ENCODE measurements around the gene C1orf167. TPM values are rescaled to one million over a fixed set of nuclear protein-coding genes. Genes with fewer than 3 reads are reported as not detected.

C1orf167 gene
- total and polyA plus RNA-seq, 2 donors (not counting 1 experiment from before 2014, with no cell fraction given), result not detected

DNA sequence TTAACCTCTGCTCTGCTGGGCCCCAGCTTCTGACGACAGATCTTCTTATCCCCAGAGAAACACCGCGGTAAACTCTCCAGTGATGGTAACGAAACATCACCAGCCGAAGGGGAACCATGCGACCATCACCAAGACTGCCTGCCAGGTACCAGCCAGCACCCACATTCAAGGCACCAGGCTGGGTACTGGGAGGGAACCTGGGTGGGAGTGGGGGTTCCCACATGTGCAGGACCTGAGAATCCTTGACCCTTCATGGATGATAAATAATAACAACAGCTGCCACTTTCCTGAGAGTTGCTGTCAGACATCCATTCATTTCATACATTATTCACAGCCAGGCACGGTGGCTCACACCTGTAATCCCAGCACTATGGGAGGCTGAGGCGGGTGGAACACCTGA is 49.7 kb upstream of the C1orf167 start:
- no peaks in the 10 kb centered on the region for H4K20me1 ChIP-seq (ENCODE audit: control insufficient read depth, insufficient read depth, low read length, poor library complexity, severe bottlenecking)
- H3K27me3 ChIP-seq (replicated peaks in 1 of 4; ENCODE audit: control extremely low read depth in 1 of 4, control insufficient read depth in 3 of 4, insufficient read depth in 4 of 4, low read length in 3 of 4), result peaks cover 0 to 3% (median 0%) of the 10 kb centered on the region in 4 experiments
- Mint-ChIP-seq H3K4me3 (no peak overlapping the region), H3K27ac (no peak overlapping the region), H3K4me1 (no peaks in the 10 kb centered on the region), H3K27me3 (peaks cover 6% of the 10 kb centered on the region), H3K9me3 (ENCODE audit: insufficient read depth) (no peaks in the 10 kb centered on the region)
- ChIA-PET POLR2A (no interaction called here), CTCF (interaction anchor here (0.6 to 1.3 kb wide), 4 partner anchors 11 to 674 kb away, joined by 3 to 5 read pairs (median 4); partner anchors contain the start of gene FBXO6)
- no peak overlapping the region for H3K9ac ChIP-seq (ENCODE audit: low read length)
- H3K4me1 ChIP-seq (ENCODE audit: control insufficient read depth in 2 of 2, insufficient read depth in 2 of 2, low read length in 2 of 2), result no peaks in the 10 kb centered on the region
- H3K9me3 ChIP-seq (ENCODE audit: control extremely low read depth in 1 of 3, control insufficient read depth in 2 of 3, insufficient read depth in 1 of 3, low read length in 2 of 3), result no peaks in the 10 kb centered on the region
- WGBS (ENCODE audit: insufficient coverage), result 93% methylated on average over 4 of the region's 8 CpGs
- TF ChIP-seq, protein P1, sequence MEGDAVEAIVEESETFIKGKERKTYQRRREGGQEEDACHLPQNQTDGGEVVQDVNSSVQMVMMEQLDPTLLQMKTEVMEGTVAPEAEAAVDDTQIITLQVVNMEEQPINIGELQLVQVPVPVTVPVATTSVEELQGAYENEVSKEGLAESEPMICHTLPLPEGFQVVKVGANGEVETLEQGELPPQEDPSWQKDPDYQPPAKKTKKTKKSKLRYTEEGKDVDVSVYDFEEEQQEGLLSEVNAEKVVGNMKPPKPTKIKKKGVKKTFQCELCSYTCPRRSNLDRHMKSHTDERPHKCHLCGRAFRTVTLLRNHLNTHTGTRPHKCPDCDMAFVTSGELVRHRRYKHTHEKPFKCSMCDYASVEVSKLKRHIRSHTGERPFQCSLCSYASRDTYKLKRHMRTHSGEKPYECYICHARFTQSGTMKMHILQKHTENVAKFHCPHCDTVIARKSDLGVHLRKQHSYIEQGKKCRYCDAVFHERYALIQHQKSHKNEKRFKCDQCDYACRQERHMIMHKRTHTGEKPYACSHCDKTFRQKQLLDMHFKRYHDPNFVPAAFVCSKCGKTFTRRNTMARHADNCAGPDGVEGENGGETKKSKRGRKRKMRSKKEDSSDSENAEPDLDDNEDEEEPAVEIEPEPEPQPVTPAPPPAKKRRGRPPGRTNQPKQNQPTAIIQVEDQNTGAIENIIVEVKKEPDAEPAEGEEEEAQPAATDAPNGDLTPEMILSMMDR (IDR thresholded peaks at IDR 0.05), result no peak
- TF ChIP-seq EZH2 (IDR thresholded peaks at IDR 0.05; ENCODE audit: borderline replicate concordance, insufficient read depth, low read depth, low read length, poor library complexity, severe bottlenecking), result no peak
- H3K4me2 ChIP-seq (replicated peaks; ENCODE audit: low read depth, low read length, poor library complexity, severe bottlenecking), result no peak overlapping the region
- DNase-seq, result no peak
- no peak overlapping the region for H3K4me3 ChIP-seq (ENCODE audit: control extremely low read depth in 1 of 5, extremely low read depth in 1 of 5, insufficient read depth in 1 of 5, low read depth in 2 of 5, low read length in 4 of 5)
- no peaks in the 10 kb centered on the region for H3K79me2 ChIP-seq (ENCODE audit: control insufficient read depth, insufficient read depth, low read length)
- ATAC-seq (ENCODE audit: low read depth), result no peak
- H3K36me3 ChIP-seq (replicated peaks in 1 of 2; ENCODE audit: control extremely low read depth in 1 of 2, control insufficient read depth in 1 of 2, extremely low read depth in 1 of 2, insufficient read depth in 2 of 2, low read length in 1 of 2), result no peaks in the 10 kb centered on the region
- intact Hi-C loops (cut with micrococcal nuclease), result no loop called here
- no peak overlapping the region for H2AFZ ChIP-seq (ENCODE audit: insufficient read depth, low read depth, low read length, poor library complexity, severe bottlenecking)
- no peak overlapping the region for H3K27ac ChIP-seq (ENCODE audit: low read length in 2 of 2)

DNA sequence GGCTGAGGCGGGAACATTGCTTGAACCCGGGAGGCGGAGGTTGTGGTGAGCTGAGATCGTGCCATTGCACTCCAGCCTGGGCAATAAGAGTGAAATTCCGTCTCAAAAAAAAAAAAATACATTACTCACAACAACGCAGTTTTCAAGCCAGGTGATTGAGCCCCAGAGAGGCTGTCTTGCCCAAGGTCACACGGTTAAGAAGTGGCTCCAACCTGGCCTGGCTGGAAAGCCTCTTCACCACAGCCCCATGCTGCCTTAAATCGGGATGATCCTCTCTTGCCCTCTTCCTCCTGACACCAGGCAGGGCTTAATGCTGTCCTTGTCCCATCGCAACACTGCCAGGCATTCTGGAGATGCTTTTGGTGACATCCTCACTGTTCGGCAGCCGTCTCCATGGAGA is 48.9 kb upstream of the C1orf167 start:
- ChIA-PET POLR2A (no interaction called here), CTCF (interaction anchor here (0.8 to 1.3 kb wide), 2 partner anchors 49 to 675 kb away, joined by 4 read pairs; partner anchors contain the start of gene FBXO6)
- H3K4me3 ChIP-seq (ENCODE audit: control extremely low read depth in 1 of 5, extremely low read depth in 1 of 5, insufficient read depth in 1 of 5, low read depth in 2 of 5, low read length in 4 of 5), result no peak overlapping the region
- no peak for ATAC-seq (ENCODE audit: low read depth)
- intact Hi-C loops (cut with micrococcal nuclease), result no loop called here
- no peak overlapping the region for H3K27ac ChIP-seq (ENCODE audit: low read length in 2 of 2)
- no peaks in the 10 kb centered on the region for H3K36me3 ChIP-seq (replicated peaks in 1 of 2; ENCODE audit: control extremely low read depth in 1 of 2, control insufficient read depth in 1 of 2, extremely low read depth in 1 of 2, insufficient read depth in 2 of 2, low read length in 1 of 2)
- TF ChIP-seq, protein P1 (IDR thresholded peaks at IDR 0.05), result no peak
- no peak for TF ChIP-seq EZH2 (IDR thresholded peaks at IDR 0.05; ENCODE audit: borderline replicate concordance, insufficient read depth, low read depth, low read length, poor library complexity, severe bottlenecking)
- Mint-ChIP-seq H3K27ac (no peak overlapping the region), H3K4me3 (no peak overlapping the region), H3K27me3 (peaks cover 6% of the 10 kb centered on the region), H3K4me1 (no peaks in the 10 kb centered on the region), H3K9me3 (ENCODE audit: insufficient read depth) (no peaks in the 10 kb centered on the region)
- H3K79me2 ChIP-seq (ENCODE audit: control insufficient read depth, insufficient read depth, low read length), result no peaks in the 10 kb centered on the region
- 74% methylated on average over 10 of the region's 11 CpGs for WGBS (ENCODE audit: insufficient coverage)
- no peaks in the 10 kb centered on the region for H3K4me1 ChIP-seq (ENCODE audit: control insufficient read depth in 2 of 2, insufficient read depth in 2 of 2, low read length in 2 of 2)
- DNase-seq, result no peak
- H3K9me3 ChIP-seq (ENCODE audit: control extremely low read depth in 1 of 3, control insufficient read depth in 2 of 3, insufficient read depth in 1 of 3, low read length in 2 of 3), result no peaks in the 10 kb centered on the region
- no peaks in the 10 kb centered on the region for H4K20me1 ChIP-seq (ENCODE audit: control insufficient read depth, insufficient read depth, low read length, poor library complexity, severe bottlenecking)
- peaks cover 0 to 3% (median 0%) of the 10 kb centered on the region in 4 experiments for H3K27me3 ChIP-seq (replicated peaks in 1 of 4; ENCODE audit: control extremely low read depth in 1 of 4, control insufficient read depth in 3 of 4, insufficient read depth in 4 of 4, low read length in 3 of 4)
- H3K9ac ChIP-seq (ENCODE audit: low read length), result no peak overlapping the region
- no peak overlapping the region for H2AFZ ChIP-seq (ENCODE audit: insufficient read depth, low read depth, low read length, poor library complexity, severe bottlenecking)
- H3K4me2 ChIP-seq (replicated peaks; ENCODE audit: low read depth, low read length, poor library complexity, severe bottlenecking), result no peak overlapping the region
